Stimulated activated CD8-positive, alpha-beta memory T cell treated with anti-CD3 and anti-CD28 coated beads, Interleukin-15, amount 100 ng/mL, for 24 hours (primary cell): ENCODE results near the gene TNFRSF13B.
"Not testable (repeated sequence)": the region's sequence is repeated elsewhere in the genome, so short reads cannot be mapped to it uniquely, and the experiment has no call there.

Experiments
- DNase-seq: peaks from one replicate; pipeline ENCODE4 v3.0.0-alpha.2; 2020; ENCODE audit warnings: low read depth

TNFRSF13B gene

GRCh38 chr17:16924696-16925440, 47.0 kb downstream of the TNFRSF13B start:
- DNase-seq: no peak

- DNase-seq: no peak
These were observed 47.8 kb downstream of the TNFRSF13B start for GRCh38 chr17:16923904-16924695.

GRCh38 chr17:16923097-16923903, 48.6 kb downstream of the TNFRSF13B start:
- DNase-seq: no peak

GRCh38 chr17:16922386-16923096, 49.4 kb downstream of the TNFRSF13B start:
- DNase-seq: no peak

- not testable (repeated sequence) for DNase-seq
These were observed 50.5 kb downstream of the TNFRSF13B start for GRCh38 chr17:16921451-16921850.

GRCh38 chr17:16920628-16921020, 51.3 kb downstream of the TNFRSF13B start:
- no peak for DNase-seq

GRCh38 chr17:16919663-16920627, 52.0 kb downstream of the TNFRSF13B start:
- no peak for DNase-seq

- DNase-seq: no peak
These were observed 53.5 kb downstream of the TNFRSF13B start for GRCh38 chr17:16918443-16918842.

- DNase-seq: no peak
These were observed 54.1 kb downstream of the TNFRSF13B start for GRCh38 chr17:16917671-16918394.

- DNase-seq: no peak
These were observed 55.4 kb downstream of the TNFRSF13B start for GRCh38 chr17:16916557-16916920.

- no peak for DNase-seq
These were observed 56.0 kb downstream of the TNFRSF13B start for GRCh38 chr17:16915752-16916556.

- DNase-seq: no peak
These were observed 58.5 kb downstream of the TNFRSF13B start for GRCh38 chr17:16913463-16913862.

- no peak for DNase-seq
These were observed 59.6 kb downstream of the TNFRSF13B start for GRCh38 chr17:16912021-16912962.

- no peak for DNase-seq
These were observed 60.6 kb downstream of the TNFRSF13B start for GRCh38 chr17:16911141-16911937.

GRCh38 chr17:16910341-16910740, 61.6 kb downstream of the TNFRSF13B start:
- no peak for DNase-seq

GRCh38 chr17:16909472-16910246, 62.3 kb downstream of the TNFRSF13B start:
- no peak for DNase-seq
